Measurements from ENCODE around the gene TRAPPC3.

TRAPPC3 gene

GRCh38 chr1:36097693-36098585 is 51.3 kb downstream of the TRAPPC3 start:
- no peak for DNase-seq

- DNase-seq, result no peak
Observed at GRCh38 chr1:36096500-36097432, 52.5 kb downstream of the TRAPPC3 start.

GRCh38 chr1:36095760-36096405 is 53.4 kb downstream of the TRAPPC3 start:
- DNase-seq, result no peak

- no peak for DNase-seq
Observed at GRCh38 chr1:36094621-36095061, 54.6 kb downstream of the TRAPPC3 start.

- no peak for DNase-seq
Observed at GRCh38 chr1:36093929-36094328, 55.4 kb downstream of the TRAPPC3 start.

GRCh38 chr1:36093226-36093625 is 56.1 kb downstream of the TRAPPC3 start:
- DNase-seq, result no peak

GRCh38 chr1:36092798-36093185 is 56.5 kb downstream of the TRAPPC3 start:
- no peak for DNase-seq

GRCh38 chr1:36092166-36092797 is 57.0 kb downstream of the TRAPPC3 start:
- DNase-seq, result no peak

- no peak for DNase-seq
Observed at GRCh38 chr1:36091698-36092097, 57.6 kb downstream of the TRAPPC3 start.

- no peak for DNase-seq
Observed at GRCh38 chr1:36091141-36091540, 58.1 kb downstream of the TRAPPC3 start.

GRCh38 chr1:36089393-36090121 is 59.7 kb downstream of the TRAPPC3 start:
- DNase-seq, result no peak

GRCh38 chr1:36088577-36089392 is 60.5 kb downstream of the TRAPPC3 start, which contains the start of gene ADPRS:
Gene ADPRS, plus strand, starts transcription at chr1:36088892. Its CDS starts 13 bp downstream, at chr1:36088905.
- peak; percentile 51 for DNase-seq

GRCh38 chr1:36088265-36088576 is 61.1 kb downstream of the TRAPPC3 start:
- no peak for DNase-seq

GRCh38 chr1:36087233-36088123 is 61.8 kb downstream of the TRAPPC3 start:
- no peak for DNase-seq
